ENCODE data around the gene PDCD7.

DNA sequence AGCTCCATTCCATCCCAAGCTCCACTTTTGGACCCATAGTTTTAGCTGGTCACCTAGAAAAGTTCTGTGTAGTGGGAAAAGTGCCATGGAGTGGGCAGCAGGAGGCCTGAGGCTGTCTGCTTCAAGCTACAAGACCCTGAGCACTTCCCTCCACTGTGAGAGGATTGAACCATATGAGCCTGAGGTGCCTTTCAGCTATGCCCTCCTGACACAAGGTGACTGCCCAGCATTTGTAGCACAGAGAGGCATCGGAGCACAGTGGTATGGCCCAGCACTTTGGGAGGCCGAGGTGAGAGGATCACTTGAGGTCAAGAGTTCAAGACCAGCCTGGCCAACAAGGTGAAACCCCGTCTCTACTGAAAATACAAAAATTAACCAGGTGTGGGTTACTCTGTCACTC is 61.0 kb downstream of the PDCD7 start:
- TF ChIP-seq TAF1 (IDR thresholded peaks at IDR 0.05; ENCODE audit: borderline replicate concordance, low read depth, low read length) (no peak), POLR2A (IDR thresholded peaks at IDR 0.05; ENCODE audit: low read depth, low read length) (no peak)

Data from GM12892 (cell line).